ENCODE data around the gene TUBB3. TPM values are rescaled to one million over a fixed set of nuclear protein-coding genes. Genes with fewer than 3 reads are reported as not detected.

The TUBB3 gene
- total RNA-seq, 1 donor from 2014 or later = 459 TPM

GRCh38 chr16:89883346-89884040 is 39.6 kb upstream of the TUBB3 start:
- H3K4me1 ChIP-seq (ENCODE audit: insufficient read depth, low read length) = no peaks in the 10 kb centered on the region
- Mint-ChIP-seq H3K4me3 (ENCODE audit: unreplicated experiment) (peak overlapping the region; percentile 30), H3K27ac (ENCODE audit: unreplicated experiment) (no peak overlapping the region), H3K4me1 (ENCODE audit: low read depth, unreplicated experiment) (peaks cover 2% of the 10 kb centered on the region), H3K36me3 (ENCODE audit: low read depth, unreplicated experiment) (peaks cover 29% of the 10 kb centered on the region), H3K27me3 (ENCODE audit: low read depth, unreplicated experiment) (no peaks in the 10 kb centered on the region), H3K9me3 (ENCODE audit: unreplicated experiment) (no peaks in the 10 kb centered on the region)
- H3K9ac ChIP-seq (ENCODE audit: low read length) = no peak overlapping the region
- peaks cover 76% of the 10 kb centered on the region for H4K20me1 ChIP-seq (ENCODE audit: insufficient read depth, low read length)
- H3K36me3 ChIP-seq (ENCODE audit: insufficient read depth, low read length) = peaks cover 50% of the 10 kb centered on the region
- TF ChIP-seq EZH2 (IDR thresholded peaks at IDR 0.05; ENCODE audit: insufficient read depth, low read length) = no peak
- no peak for TF ChIP-seq CTCF (IDR thresholded peaks at IDR 0.05; ENCODE audit: insufficient read depth, low read depth, low read length)
- peaks cover 58% of the 10 kb centered on the region for H3K79me2 ChIP-seq (ENCODE audit: insufficient read depth, low read length)
- FAIRE-seq (no peak), DNase-seq (ENCODE audit: low read depth) (no peak)
- no peaks in the 10 kb centered on the region for H3K9me3 ChIP-seq (ENCODE audit: insufficient read depth, low read depth, low read length)
- no peak overlapping the region for H3K4me2 ChIP-seq (ENCODE audit: low read length)
- H3K4me3 ChIP-seq (ENCODE audit: insufficient read depth, low read depth, low read length) = no peak overlapping the region
- no peak overlapping the region for H2AFZ ChIP-seq (ENCODE audit: low read depth, low read length)
- H3K27me3 ChIP-seq (ENCODE audit: insufficient read depth, low read length) = no peaks in the 10 kb centered on the region
- H3K27ac ChIP-seq (ENCODE audit: low read depth, low read length) = no peak overlapping the region

- H3K9me3 ChIP-seq (ENCODE audit: insufficient read depth, low read depth, low read length) = no peaks in the 10 kb centered on the region
- H3K9me3 Mint-ChIP-seq (ENCODE audit: unreplicated experiment) = no peaks in the 10 kb centered on the region
- peaks cover 29% of the 10 kb centered on the region for H3K36me3 Mint-ChIP-seq (ENCODE audit: low read depth, unreplicated experiment)
- H3K9ac ChIP-seq (ENCODE audit: low read length) = no peak overlapping the region
- peaks cover 46% of the 10 kb centered on the region for H3K36me3 ChIP-seq (ENCODE audit: insufficient read depth, low read length)
- no peak overlapping the region for H3K4me3 ChIP-seq (ENCODE audit: insufficient read depth, low read depth, low read length)
- DNase-seq (ENCODE audit: low read depth) (no peak), FAIRE-seq (no peak)
- H3K4me1 ChIP-seq (ENCODE audit: insufficient read depth, low read length) = no peaks in the 10 kb centered on the region
- H2AFZ ChIP-seq (ENCODE audit: low read depth, low read length) = no peak overlapping the region
- H4K20me1 ChIP-seq (ENCODE audit: insufficient read depth, low read length) = peaks cover 71% of the 10 kb centered on the region
- no peak for TF ChIP-seq CTCF (IDR thresholded peaks at IDR 0.05; ENCODE audit: insufficient read depth, low read depth, low read length)
- TF ChIP-seq EZH2 (IDR thresholded peaks at IDR 0.05; ENCODE audit: insufficient read depth, low read length) = no peak
- no peak overlapping the region for H3K27ac Mint-ChIP-seq (ENCODE audit: unreplicated experiment)
- H3K4me3 Mint-ChIP-seq (ENCODE audit: unreplicated experiment) = peak overlapping the region; percentile 30
- H3K4me1 Mint-ChIP-seq (ENCODE audit: low read depth, unreplicated experiment) = peaks cover 2% of the 10 kb centered on the region
- no peaks in the 10 kb centered on the region for H3K27me3 Mint-ChIP-seq (ENCODE audit: low read depth, unreplicated experiment)
- no peak overlapping the region for H3K4me2 ChIP-seq (ENCODE audit: low read length)
- peaks cover 53% of the 10 kb centered on the region for H3K79me2 ChIP-seq (ENCODE audit: insufficient read depth, low read length)
- no peaks in the 10 kb centered on the region for H3K27me3 ChIP-seq (ENCODE audit: insufficient read depth, low read length)
- H3K27ac ChIP-seq (ENCODE audit: low read depth, low read length) = no peak overlapping the region
Measured at GRCh38 chr16:89884041-89884421, 39.1 kb upstream of the TUBB3 start.

- Mint-ChIP-seq H3K9me3 (ENCODE audit: unreplicated experiment) (no peaks in the 10 kb centered on the region), H3K36me3 (ENCODE audit: low read depth, unreplicated experiment) (peaks cover 33% of the 10 kb centered on the region), H3K27me3 (ENCODE audit: low read depth, unreplicated experiment) (no peaks in the 10 kb centered on the region), H3K27ac (ENCODE audit: unreplicated experiment) (peak overlapping the region; percentile 41), H3K4me3 (ENCODE audit: unreplicated experiment) (no peak overlapping the region), H3K4me1 (ENCODE audit: low read depth, unreplicated experiment) (peaks cover 3% of the 10 kb centered on the region)
- H3K4me2 ChIP-seq (ENCODE audit: low read length) = no peak overlapping the region
- peaks cover 67% of the 10 kb centered on the region for H4K20me1 ChIP-seq (ENCODE audit: insufficient read depth, low read length)
- H3K9me3 ChIP-seq (ENCODE audit: insufficient read depth, low read depth, low read length) = no peaks in the 10 kb centered on the region
- H3K27ac ChIP-seq (ENCODE audit: low read depth, low read length) = no peak overlapping the region
- H3K4me3 ChIP-seq (ENCODE audit: insufficient read depth, low read depth, low read length) = no peak overlapping the region
- TF ChIP-seq CTCF (IDR thresholded peaks at IDR 0.05; ENCODE audit: insufficient read depth, low read depth, low read length) (no peak), EZH2 (IDR thresholded peaks at IDR 0.05; ENCODE audit: insufficient read depth, low read length) (no peak)
- H3K79me2 ChIP-seq (ENCODE audit: insufficient read depth, low read length) = peaks cover 42% of the 10 kb centered on the region
- no peaks in the 10 kb centered on the region for H3K4me1 ChIP-seq (ENCODE audit: insufficient read depth, low read length)
- DNase-seq (ENCODE audit: low read depth) (no peak), FAIRE-seq (no peak)
- no peak overlapping the region for H2AFZ ChIP-seq (ENCODE audit: low read depth, low read length)
- peaks cover 50% of the 10 kb centered on the region for H3K36me3 ChIP-seq (ENCODE audit: insufficient read depth, low read length)
- no peaks in the 10 kb centered on the region for H3K27me3 ChIP-seq (ENCODE audit: insufficient read depth, low read length)
- no peak overlapping the region for H3K9ac ChIP-seq (ENCODE audit: low read length)
Measured at GRCh38 chr16:89887243-89887642, 35.9 kb upstream of the TUBB3 start.
